GM23338 (cell line): ENCODE measurements around the gene DAAM2. TPM values are rescaled to one million over a fixed set of nuclear protein-coding genes. Genes with fewer than 3 reads are reported as not detected.

ENCODE experiments used
- ATAC-seq: fragments of 200-7000 bp; cut with Tn5 transposase; 3 replicates; pipeline ENCODE4 v1.9.1; 2020
- DNase-seq: peaks from one replicate; pipeline ENCODE4 v3.0.0-alpha.2; 2015; ENCODE audit warnings: low spot score
- H2AFZ ChIP-seq: fragments of 200-600 bp; sonication (generic); 2 replicates; pipeline ENCODE4 v1.8.0; 2016; ENCODE audit warnings: antibody characterized with exemption, mild to moderate bottlenecking, moderate library complexity
- H3F3A ChIP-seq: fragments of 200-600 bp; sonication (generic); replicated peaks from 2 replicates; pipeline ENCODE4 v1.8.0; 2017; ENCODE audit warnings: antibody characterized with exemption, mixed run types, low read depth
- H3K27ac ChIP-seq: fragments of 200-600 bp; sonication (generic); 2 replicates; pipeline ENCODE4 v1.6.1; 2016; ENCODE audit warnings: low read depth
- H3K27me3 ChIP-seq: fragments of 200-600 bp; sonication (generic); 2 replicates; pipeline ENCODE4 v1.8.0; 2016; ENCODE audit warnings: mild to moderate bottlenecking, mixed run types, moderate library complexity; ENCODE audit not compliant: insufficient read depth
- H3K36me3 ChIP-seq: fragments of 200-600 bp; sonication (generic); 2 replicates; pipeline ENCODE4 v1.8.0; 2016; ENCODE audit warnings: mild to moderate bottlenecking; ENCODE audit not compliant: insufficient read depth
- H3K4me1 ChIP-seq: fragments of 200-600 bp; sonication (generic); 2 replicates; pipeline ENCODE4 v1.8.0; 2016; ENCODE audit warnings: mild to moderate bottlenecking, moderate library complexity; ENCODE audit not compliant: insufficient read depth
- H3K4me2 ChIP-seq: fragments of 200-600 bp; sonication (generic); 2 replicates; pipeline ENCODE4 v1.7.1; 2017; ENCODE audit warnings: mixed run types
- H3K4me3 ChIP-seq: fragments of 200-600 bp; sonication (generic); 2 replicates; pipeline ENCODE4 v1.6.1; 2016; ENCODE audit warnings: mixed run types
- H3K79me2 ChIP-seq: fragments of 200-600 bp; sonication (generic); replicated peaks from 2 replicates; pipeline ENCODE4 v1.8.0; 2017; ENCODE audit warnings: mild to moderate bottlenecking; ENCODE audit not compliant: insufficient read depth
- H3K9me2 ChIP-seq: fragments of 200-600 bp; sonication (generic); 2 replicates; pipeline ENCODE4 v1.8.0; 2017; ENCODE audit not compliant: insufficient read depth
- H4K20me1 ChIP-seq: fragments of 200-600 bp; sonication (generic); replicated peaks from 2 replicates; pipeline ENCODE4 v1.8.0; 2017; ENCODE audit warnings: mild to moderate bottlenecking; ENCODE audit not compliant: insufficient read depth
- H3K27ac Mint-ChIP-seq: 2 replicates; pipeline ENCODE4 v1.8.0; 2020; ENCODE audit warnings: inconsistent platforms, mild to moderate bottlenecking, moderate library complexity, mixed read lengths
- H3K27me3 Mint-ChIP-seq: 3 replicates; pipeline ENCODE4 v1.8.0; 2022; ENCODE audit warnings: low read depth, mild to moderate bottlenecking, moderate library complexity, mixed read lengths, inconsistent platforms; ENCODE audit not compliant: insufficient read depth, poor library complexity
- H3K36me3 Mint-ChIP-seq: 3 replicates; pipeline ENCODE4 v1.8.0; 2021; ENCODE audit warnings: low read depth, mild to moderate bottlenecking, inconsistent platforms, moderate library complexity, mixed read lengths
- H3K4me1 Mint-ChIP-seq: 3 replicates; pipeline ENCODE4 v1.8.0; 2020; ENCODE audit warnings: mild to moderate bottlenecking, inconsistent platforms, mixed read lengths
- H3K4me3 Mint-ChIP-seq: 3 replicates; pipeline ENCODE4 v1.8.0; 2021; ENCODE audit warnings: moderate library complexity, mild to moderate bottlenecking, inconsistent platforms, mixed read lengths
- H3K9me3 Mint-ChIP-seq: 3 replicates; pipeline ENCODE4 v1.8.0; 2020; ENCODE audit warnings: moderate library complexity, mild to moderate bottlenecking, inconsistent platforms, mixed read lengths
- ETS1 ChIP-seq: IDR thresholded peaks from 2 replicates; pipeline ENCODE4 v1.6.1; 2016; ENCODE audit warnings: antibody characterized with exemption
- ZNF462 ChIP-seq: fragments of 250-450 bp; sonication (Bioruptor Pico); IDR thresholded peaks from 2 replicates; pipeline ENCODE4 v1.5.0; 2020; ENCODE audit warnings: mild to moderate bottlenecking, moderate library complexity
- polyA plus RNA-seq: library from polyadenylated mRNA; unstranded; fragments of >200 nt; fragmentation: Nextera tagmentation; extraction: Ambion mirVana; gene quantifications from 2 replicates; pipeline ENCODE4 v1.2.1, GENCODE V29; 2016
- total RNA-seq: library from RNA; depleted of rRNA; stranded (reverse); fragments of >200 nt; shearing (Covaris generic); gene quantifications from 2 replicates; pipeline ENCODE4 v1.2.3, GENCODE V29; 2014; rRNA removed

Gene DAAM2
- total and polyA plus RNA-seq, 2 experiments from 2014 or later, result 1.4 to 4.9 TPM

GRCh38 chr6:39953076-39953618, 161.0 kb downstream of the DAAM2 start:
- Histone ChIP-seq H3K4me1 (peaks cover 8% of the 10 kb centered on the region), H4K20me1 (no peaks in the 10 kb centered on the region), H3K27me3 (no peaks in the 10 kb centered on the region), H3K27ac (no peak overlapping the region), H3K4me3 (no peak overlapping the region), H3F3A (no peaks in the 10 kb centered on the region), H3K36me3 (no peaks in the 10 kb centered on the region), H3K4me2 (no peak overlapping the region), H2AFZ (no peak overlapping the region), H3K9me2 (peaks cover 18% of the 10 kb centered on the region; the same call in 1 of the 2 replicates), H3K79me2 (no peaks in the 10 kb centered on the region)
- Mint-ChIP-seq H3K4me1 (no peaks in the 10 kb centered on the region; the same call in none of the 3 replicates), H3K36me3 (no peaks in the 10 kb centered on the region), H3K9me3 (no peaks in the 10 kb centered on the region), H3K4me3 (no peak overlapping the region), H3K27ac (no peak overlapping the region), H3K27me3 (no peaks in the 10 kb centered on the region)
- TF ChIP-seq ZNF462 (CRISPR knock-in tag) (no peak), ETS1 (no peak)
- ATAC-seq (no peak), DNase-seq (no peak)

Other genes starting within 250 kb of the DAAM2 start
- gene KIF6, start 67.0 kb upstream of the DAAM2 start, total RNA-seq, result 0.87 and 1.7 TPM in 2 replicates
- 1.7 and 2.0 TPM in 2 replicates for gene KIF6, start 67.0 kb upstream of the DAAM2 start, polyA plus RNA-seq
- gene MOCS1, start 142.1 kb downstream of the DAAM2 start, total RNA-seq, result 21.5 and 28.1 TPM in 2 replicates
- gene MOCS1, start 142.1 kb downstream of the DAAM2 start, polyA plus RNA-seq, result 13.9 and 17.2 TPM in 2 replicates